Stimulated activated CD8-positive, alpha-beta memory T cell treated with anti-CD3 and anti-CD28 coated beads, Interleukin-7, amount 100 ng/mL, for 48 hours (primary cell): Measurements from ENCODE around the gene CST7.

Source experiments
- DNase-seq, 2 donors: peaks; one replicate each; pipeline ENCODE4 v3.0.0-alpha.2; 2020; ENCODE audit warnings: low read depth in 1 of 2; ENCODE audit errors: extremely low read depth in 1 of 2

CST7 gene

DNA sequence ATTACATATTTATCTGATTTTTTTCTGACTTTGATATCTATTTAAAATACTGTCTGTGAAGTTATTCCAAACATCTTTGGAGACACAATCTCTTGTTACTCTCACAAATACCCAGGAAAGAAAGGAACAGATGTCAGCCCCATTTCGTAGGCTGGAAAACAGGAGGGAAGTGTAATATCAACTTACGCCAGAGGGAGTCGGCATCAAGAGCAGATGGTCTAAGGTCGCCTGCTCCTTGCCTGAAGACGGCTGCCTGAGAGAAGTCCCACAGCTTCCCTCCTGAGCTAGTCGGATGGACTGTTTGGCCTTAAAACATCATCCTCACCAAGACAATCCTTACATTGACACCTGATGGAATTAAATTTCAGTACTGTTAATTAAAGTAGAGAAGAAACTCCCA is 13.4 kb downstream of the CST7 start:
- no peak for DNase-seq

DNA sequence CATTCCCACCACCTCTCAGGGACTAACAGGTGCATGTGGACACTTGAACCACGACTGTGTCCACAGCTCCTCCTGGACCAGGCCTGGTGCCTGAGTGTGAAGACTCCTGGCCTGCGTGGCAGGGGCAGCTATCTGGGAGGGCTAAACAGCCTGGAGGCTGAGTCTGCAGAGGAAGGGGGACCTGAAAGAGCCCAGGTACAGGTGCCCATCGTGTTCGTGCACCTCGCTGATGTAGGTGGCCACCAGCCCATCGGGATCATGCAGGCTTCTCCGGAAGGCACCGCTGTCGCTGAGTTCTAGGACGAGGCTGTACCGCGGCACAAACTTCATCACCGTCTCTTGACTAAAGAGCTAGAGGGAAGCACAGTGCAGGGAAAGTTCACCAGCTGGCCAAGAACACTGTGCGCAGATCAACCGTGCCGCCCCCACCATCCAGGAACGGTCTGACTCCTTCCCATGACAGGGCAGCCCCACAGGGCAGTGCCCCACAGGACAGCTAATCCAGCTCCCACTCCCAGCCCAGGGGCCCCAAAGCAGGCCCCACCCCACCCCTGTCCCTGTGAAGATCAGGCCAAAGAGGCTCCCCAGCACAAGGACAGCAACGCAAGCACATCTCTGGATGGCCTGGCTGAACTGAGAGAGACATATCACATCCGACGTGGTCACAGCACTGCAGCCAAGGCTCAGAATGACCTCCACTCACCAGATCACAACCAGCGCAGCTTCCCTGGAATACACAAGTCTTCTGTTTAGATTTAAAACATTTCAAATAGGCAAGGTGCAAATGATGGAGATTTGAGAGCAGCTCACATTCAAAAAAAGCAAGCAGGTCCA is 14.8 kb downstream of the CST7 start:
- DNase-seq: no peak

DNA sequence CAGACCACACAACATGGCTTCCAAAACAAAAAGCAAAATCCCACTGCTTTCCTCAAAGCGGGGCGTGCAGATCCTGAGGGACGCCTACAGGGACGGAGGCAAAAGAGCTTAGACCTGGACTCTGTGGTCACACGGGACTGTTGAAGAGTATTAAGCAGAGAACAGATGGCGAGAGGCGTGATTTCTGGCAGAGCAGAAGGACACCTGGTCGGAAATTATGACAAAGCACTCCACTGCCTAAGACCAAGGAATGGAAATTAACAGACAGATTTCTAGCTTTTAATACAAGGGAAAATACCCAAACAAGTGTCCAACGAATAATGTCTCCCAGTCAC is 15.4 kb downstream of the CST7 start:
- DNase-seq: no peak

DNA sequence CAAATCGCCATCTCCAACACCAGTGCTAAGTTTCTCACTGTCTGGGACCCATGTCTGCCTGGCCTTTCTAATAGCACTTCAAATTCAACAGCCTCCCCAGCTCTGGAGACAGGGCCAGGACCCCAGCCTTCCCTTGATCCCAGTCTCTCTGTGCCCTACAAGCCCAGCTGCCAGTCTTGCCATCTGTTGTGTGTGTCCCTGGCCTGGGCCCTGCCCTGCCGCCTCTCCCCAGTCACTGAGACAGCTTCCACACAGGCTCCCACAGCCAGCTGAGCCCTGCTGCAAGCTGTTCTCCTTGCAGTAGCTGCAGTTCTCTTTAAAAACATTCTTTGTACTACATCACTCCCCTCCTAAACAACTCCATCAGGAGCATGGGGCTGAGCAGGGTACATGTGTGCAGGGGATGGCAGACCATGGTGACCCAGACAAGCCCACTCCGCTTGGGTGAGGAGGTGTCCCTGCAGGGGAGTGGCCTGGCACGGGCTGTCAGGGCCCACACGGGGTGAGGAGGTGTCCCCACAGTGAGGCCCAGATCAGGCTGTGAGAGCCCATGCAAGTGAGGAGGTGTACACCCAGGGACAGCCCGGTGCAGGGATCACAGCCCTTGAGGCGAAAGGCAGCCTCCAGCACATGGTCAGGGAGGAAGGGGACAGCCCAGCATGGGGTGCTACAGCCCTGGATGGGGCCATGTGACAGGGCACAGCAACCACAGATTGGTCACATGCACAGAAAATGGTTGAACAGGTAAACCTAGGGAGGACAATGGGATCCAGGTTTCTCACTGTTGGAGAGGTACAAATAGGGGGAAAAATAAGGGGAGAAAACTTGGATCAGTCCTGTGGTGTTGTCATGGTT is 16.2 kb downstream of the CST7 start:
- DNase-seq: no peak

DNA sequence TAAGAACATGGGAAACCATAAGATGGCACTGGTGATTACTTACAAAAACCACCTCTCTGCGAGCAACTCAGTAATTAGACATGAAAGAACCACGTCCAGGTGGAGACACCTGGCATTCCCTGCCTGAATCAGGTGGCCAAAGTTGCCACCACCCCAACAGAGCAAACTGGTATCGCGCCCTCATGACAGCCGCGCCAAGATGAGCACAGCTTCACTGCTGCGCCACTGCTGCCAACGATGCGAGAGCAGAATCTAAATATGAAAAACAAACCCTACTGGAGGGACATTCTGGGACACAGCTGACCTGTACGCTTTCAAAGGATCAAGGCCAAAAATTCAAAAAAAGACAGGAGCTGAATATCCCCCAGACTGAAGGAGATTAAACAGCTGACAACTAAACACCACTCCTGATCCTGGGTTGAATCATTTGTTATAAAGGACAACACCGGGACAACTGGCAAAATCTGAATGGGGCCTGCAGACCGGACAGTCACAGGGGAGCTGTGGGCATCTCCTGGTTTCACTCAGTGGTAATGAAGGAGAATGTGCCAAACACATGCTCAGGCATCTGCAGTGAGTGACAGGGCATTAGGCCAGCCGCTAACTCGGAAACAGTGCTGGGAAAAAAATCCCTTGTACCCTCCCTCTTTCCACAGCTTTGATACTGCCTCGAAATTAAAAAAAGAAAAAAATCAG is 17.4 kb downstream of the CST7 start:
- DNase-seq: no peak

DNA sequence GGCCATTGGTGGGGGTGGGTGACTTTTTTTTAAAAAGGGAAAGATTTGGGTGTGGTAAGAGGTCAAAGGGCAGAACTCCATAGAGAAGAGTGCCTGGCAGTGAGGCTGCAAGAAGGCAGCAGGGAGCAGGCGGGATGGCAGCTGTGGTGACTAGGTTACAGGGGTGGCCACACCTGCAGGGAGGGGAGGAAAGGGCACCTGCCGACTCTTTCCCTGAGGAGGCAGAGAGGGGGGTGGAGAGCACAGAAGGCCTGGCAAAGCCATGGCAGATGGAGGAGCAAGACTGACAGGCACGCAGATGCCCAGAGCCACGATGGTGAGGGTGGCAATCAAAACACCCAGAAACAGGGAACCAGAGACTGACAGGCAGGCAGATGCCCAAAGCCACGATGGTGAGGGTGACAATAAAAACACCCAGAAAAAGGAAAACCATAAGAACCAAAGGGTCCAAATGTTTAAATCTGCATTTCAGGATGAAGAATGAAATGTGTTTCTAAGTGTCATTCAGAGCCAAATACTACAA is 19.3 kb downstream of the CST7 start:
- no peak for DNase-seq

DNA sequence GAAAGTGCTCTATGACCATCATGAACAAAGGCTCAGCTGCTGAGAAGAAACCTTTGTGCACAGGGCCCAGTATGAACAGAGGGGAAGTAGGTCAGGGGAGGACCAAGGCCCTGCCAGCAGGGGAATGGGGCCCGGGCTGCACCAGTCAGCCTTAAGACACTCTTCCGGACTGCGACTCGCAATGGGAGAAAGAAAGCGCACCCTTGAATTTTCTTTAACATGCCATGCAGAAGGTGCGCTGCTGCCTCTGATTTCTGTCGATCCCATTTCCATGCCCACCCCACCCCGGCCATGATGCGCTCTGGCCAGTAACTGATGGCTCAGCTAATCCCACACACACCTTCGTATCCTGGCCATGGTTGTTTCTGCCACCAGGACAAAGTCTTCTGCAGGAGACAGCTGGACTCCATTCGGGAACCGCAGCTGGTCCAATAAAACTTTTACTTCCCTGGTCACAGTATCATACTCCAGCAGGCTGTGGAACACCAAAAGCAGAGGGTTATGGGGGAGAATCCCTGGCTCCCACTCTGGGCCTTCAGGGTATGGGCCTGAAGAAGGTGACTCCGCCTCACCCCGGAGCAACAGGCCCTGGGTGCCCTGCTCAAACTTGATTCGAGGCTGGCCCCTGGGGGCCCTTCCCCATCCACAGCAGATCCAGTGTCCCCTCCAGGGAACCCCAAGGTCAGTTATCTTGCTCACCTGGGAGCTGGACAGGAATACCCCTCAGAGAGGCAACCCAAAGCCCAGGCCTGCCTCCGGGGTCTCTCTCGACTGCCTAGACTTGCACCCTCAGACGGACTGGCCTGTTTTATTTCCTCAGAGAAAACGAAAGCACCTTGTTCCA is 20.3 kb downstream of the CST7 start:
- DNase-seq: no peak

DNA sequence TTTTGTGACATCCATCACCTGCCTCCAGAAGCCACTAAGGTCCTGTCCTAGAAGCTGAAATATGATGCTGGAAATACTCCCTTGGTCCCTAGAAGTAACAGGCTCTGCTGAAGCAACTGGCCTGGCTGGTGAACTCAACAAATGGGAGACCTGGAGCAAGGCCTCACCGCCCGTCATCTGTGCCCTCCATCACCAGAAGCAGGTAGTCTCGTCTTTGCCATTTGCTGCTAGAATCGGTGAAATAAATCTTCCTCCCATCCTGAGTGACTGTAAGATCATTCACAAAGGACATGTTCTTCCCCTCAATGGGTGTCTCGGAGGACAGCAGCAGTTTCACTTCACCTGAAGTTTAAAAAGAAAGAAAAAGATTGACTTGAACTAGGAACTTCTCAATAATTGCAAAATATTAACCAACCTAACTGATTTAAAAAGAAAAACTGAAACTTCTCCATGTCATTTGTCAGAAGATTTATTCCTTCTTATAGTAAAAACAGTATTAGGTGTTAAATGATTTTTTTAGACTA is 21.0 kb downstream of the CST7 start:
- no peak for DNase-seq

DNA sequence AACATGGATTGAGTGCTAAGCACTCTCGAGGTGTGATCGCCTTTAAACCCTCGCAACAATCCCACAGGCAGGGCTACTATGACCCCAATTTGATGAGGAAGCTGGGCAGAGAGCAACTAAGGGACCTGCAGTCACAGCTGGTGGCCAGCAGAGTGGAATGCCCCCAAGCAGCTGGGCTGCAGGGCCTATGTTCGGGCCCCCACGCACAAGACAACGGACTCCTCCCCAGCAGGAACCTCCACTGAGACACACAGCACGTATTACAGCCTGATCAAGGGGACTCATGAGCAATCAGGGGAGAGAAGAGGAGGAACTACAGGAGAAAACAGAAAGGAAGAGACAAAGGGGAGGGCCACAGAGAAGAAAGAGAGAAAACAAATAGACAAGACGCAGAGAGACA is 21.7 kb downstream of the CST7 start:
- no peak for DNase-seq

DNA sequence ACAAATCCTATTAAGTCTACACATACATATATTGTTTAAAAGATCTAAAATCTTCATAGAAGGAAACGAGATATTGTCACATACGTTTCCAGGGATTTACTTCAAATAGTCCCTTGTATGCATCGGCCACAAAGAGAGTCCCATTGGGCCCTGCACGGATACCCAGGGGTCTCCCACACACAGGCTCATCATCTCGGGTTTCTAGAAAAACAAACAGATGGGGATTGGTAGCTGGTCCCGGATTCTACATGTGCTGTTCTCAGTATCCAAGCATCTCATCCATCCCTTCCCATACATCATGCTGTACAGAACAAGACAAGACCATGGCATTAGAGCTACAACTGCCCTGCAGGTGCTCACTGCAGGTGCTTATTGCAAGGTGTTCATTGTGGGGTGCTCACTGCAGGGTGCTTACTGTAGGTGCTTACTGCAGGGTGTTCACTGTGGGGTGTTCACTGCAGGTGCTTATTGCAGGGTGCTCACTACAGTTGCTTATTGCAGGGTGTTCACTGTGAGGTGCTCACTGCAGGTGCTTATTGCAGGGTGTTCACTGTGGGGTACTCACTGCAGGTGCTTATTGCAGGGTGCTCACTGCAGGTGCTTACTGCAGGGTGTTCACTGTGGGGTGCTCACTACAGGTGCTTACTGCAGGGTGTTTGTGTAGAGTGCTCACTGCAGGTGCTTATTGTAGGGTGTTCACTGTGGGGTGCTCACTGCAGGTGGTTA is 22.5 kb downstream of the CST7 start:
- DNase-seq: no peak

DNA sequence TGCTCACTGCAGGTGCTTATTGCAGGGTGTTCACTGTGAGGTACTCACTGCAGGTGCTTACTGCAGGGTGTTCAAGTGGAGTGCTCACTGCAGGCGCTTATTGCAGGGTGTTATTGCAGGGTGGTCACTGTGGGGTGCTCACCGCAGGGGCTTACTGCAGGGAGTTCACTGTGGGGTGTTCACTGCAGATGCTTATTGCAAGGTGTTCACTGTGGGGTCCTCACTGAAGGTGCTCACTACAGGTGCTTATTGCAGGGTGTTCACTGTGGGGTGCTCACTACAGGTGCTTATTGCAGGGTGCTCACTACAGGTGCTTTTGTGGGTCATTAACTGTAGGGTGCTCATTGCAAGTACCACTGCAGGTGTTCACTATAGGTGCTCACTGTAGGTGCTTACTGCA is 23.3 kb downstream of the CST7 start:
- no peak for DNase-seq

DNA sequence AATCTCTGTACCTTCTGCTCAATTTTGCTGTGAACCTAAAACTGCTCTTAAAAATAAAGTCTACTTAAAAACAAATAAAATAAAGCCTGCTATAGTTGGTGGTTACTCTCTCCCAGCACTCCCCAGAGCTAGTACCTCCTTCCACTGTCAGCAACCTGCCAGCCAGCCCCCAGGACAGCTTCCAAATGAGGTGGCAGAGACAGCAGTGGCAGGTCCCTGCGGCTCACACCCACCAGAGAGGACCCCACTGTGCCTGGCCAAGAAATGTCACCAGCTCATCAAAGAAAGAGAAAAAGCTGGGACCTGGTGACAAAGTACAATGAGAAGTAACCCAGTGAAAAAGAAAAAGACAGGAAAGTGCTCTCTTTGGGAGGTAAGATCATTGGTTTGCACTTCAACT is 28.3 kb downstream of the CST7 start:
- DNase-seq: no peak

DNA sequence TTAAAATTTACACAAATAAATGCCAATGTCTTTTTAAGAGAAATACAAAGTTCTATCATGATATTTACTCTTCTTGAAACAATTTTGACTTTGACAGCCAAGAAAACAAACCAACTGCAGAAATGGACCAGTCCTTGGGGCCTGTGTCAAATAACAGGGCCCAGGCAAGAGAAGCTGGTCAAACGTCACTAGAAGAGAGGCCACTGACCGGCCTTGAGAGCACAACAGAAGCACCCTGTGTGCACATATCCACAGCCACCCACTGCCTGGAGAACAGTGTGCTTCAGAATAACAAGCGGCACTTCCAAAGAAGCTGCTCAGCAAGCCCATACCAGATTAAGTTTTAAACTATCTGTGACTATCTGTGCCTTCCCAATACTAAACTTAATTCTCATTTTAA is 28.7 kb downstream of the CST7 start:
- DNase-seq: no peak

DNA sequence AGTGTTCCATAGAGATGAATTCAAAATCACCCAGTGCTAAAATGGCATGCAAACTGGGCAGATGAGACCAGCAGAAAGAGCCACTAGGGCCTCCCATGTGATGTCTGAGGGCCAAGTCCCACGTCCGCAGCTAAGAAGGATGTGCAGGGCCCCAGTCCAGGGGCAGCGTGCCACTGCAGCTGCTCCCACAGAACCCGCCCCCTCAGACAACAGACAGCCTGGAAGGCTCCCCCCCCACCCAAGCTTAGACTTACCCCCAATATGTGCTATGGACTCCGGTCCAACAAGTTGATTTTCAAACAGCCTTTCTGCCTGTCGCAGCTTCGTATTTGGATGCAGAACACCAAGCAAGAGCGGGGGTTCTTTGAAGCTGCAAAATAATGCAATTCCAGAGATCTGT is 29.4 kb downstream of the CST7 start:
- no peak for DNase-seq

DNA sequence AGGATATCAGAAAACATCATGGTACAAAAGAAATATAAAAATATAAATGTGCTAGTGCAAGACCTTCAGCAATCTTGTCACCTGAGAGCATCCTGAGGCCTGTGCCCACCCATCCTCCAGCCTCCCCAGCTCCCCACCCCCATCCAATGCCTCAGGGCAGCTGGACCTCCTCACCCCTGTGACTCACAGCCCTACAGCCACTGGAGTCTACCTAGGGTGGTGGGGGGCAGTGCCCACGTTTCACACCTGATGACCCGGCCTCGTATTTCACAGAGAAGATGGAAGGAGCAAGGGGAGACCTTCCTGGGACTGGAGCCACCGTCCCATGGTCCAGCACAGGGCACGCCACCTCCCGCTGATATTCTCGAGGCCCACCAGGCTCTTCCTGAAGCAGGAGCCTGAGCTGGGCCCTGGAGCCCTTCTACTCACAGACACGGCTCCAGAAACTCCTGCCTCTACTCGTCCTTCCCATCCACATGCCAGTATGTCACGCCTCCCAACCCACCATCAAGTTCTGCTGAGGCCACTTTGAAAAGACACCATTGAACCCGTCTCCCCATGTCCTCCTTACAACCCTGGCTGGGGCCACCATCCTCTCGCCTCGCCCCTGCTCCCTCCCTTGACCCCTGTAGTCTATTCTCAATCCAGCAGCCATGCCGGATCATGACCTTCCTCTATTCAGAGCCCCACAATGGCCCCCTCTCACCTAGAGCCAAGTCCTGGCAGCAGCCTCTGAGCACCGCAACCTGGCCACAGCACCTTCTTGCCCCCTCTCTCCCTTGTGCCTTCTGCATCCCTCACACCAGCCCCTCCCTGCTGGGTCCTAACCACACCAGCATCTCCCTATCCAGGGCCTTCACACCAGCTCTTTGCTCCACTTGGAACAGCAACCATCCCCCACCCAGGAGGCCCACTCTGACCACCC is 30.2 kb downstream of the CST7 start:
- DNase-seq: no peak

DNA sequence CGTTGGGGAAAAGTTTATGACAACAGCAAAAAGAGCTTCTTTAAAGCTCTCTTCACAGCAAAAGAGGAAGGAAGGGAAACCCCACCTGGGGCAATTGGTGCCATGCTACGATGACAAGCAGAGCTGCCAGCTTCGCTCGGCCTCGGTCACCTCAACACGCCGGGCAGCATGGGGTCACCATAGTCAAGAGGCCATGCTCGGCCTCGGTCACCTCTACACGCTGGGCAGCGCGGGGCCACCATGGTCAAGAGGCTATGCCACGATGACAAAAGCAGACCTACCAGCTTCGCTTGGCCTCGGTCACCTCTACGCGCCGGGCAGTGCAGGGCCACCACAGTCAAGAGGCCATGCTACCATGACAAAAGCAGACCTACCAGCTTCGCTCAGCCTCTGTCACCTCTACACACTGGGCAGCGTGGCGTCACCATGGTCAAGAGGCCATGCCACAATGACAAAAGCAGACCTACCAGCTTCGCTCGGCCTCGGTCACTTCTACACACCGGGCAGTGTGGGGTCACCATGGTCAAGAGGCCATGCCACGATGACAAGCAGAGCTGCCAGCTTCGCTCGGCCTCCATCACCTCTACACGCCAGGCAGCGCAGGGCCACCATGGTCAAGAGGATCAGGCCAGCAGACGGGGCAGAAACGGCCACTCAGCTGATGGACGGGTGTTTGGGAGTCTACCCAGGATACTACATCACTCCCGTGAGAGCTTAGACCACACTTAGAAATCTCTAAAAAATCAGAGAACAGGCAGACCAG is 31.4 kb downstream of the CST7 start:
- no peak for DNase-seq

DNA sequence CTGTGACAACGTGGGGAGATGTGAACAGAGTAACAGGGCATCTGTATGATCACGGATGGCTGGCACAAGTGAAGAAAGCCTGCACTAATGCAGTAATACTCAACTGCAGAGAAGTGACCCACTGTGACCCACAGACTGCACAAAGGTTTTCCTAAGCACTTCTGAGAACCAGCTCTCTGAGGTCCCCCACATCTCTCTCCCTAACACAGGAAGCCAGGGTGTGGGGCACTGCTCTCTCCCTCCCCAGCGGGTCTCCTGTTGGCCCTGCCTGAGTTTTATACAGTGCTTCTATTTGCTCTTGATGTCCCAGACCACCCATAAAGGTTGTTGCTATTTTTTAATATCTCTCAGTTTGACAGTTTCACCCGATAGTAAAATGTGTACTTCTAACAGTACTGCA is 32.2 kb downstream of the CST7 start:
- DNase-seq: no peak

DNA sequence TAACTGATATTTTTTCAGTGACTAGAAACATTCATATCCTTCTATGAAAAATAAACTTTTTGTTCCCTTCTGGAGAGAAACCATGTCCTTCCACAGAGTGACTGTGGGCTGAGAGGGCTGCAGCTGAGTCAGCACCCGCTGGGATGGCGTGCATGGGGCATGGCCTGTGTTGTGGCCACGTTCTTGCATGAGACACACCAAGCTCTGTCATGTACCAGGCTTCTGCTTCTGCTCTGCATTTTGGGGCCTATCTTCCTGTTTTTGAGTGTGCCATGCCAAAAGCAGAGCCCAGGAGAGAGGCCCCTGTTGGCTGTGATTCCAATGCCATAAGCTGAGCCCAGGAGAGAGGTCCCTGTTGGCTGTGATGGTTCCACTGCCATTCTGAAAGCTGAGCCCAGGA is 32.7 kb downstream of the CST7 start:
- DNase-seq: no peak
